KOPT-K1 (cell line): ENCODE results near the gene PHLPP1.

ENCODE experiments used
- H3K27ac ChIP-seq: fragments of 200-600 bp; sonication (generic); 2 replicates; pipeline ENCODE4 v1.5.1; 2016; ENCODE audit warnings: antibody characterized with exemption, mild to moderate bottlenecking, low read depth, low read length; ENCODE audit not compliant: poor library complexity, severe bottlenecking
- H3K36me3 ChIP-seq: fragments of 200-600 bp; sonication (generic); 2 replicates; pipeline ENCODE4 v1.5.1; 2017; ENCODE audit warnings: antibody characterized with exemption, mild to moderate bottlenecking, low read length, moderate library complexity; ENCODE audit not compliant: insufficient read depth
- H3K9me3 ChIP-seq: fragments of 200-600 bp; sonication (generic); 2 replicates; pipeline ENCODE4 v1.5.1; 2017; ENCODE audit warnings: antibody characterized with exemption, low read length, mild to moderate bottlenecking; ENCODE audit not compliant: insufficient read depth, poor library complexity, severe bottlenecking

Gene PHLPP1

GRCh38 chr18:62847081-62847480 is 131.7 kb downstream of the PHLPP1 start:
- Histone ChIP-seq H3K9me3 (no peaks in the 10 kb centered on the region), H3K27ac (no peak overlapping the region), H3K36me3 (no peaks in the 10 kb centered on the region)

DNA sequence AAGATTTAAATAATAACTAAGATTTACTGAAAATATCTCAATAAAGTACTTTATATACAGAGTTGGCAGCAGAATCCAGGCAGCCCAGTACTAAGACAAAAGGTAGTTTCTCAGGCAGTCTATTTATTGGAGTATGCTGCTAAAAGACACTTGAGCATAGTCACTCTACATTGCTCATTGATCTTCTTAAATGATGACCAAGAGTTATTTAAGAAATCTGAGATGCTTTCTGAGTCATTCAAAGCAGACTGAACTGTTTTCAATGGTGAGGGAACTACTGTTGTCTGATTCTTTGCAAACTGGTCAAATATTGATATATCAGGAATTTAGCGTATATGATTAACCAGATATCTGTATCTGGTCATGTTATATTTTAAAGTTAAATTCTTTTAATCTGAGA is 133.6 kb downstream of the PHLPP1 start:
- Histone ChIP-seq H3K27ac (no peak overlapping the region), H3K36me3 (no peaks in the 10 kb centered on the region), H3K9me3 (no peaks in the 10 kb centered on the region)

- Histone ChIP-seq H3K36me3 (no peaks in the 10 kb centered on the region), H3K9me3 (no peaks in the 10 kb centered on the region), H3K27ac (no peak overlapping the region)
Measured at GRCh38 chr18:62850619-62851306, 135.4 kb downstream of the PHLPP1 start.

GRCh38 chr18:62852851-62853250 is 137.5 kb downstream of the PHLPP1 start:
- Histone ChIP-seq H3K9me3 (no peaks in the 10 kb centered on the region), H3K27ac (no peak overlapping the region)

GRCh38 chr18:62856294-62856693 is 141.0 kb downstream of the PHLPP1 start:
- no peaks in the 10 kb centered on the region for H3K36me3 ChIP-seq
- H3K9me3 ChIP-seq: no peaks in the 10 kb centered on the region
- no peak overlapping the region for H3K27ac ChIP-seq

More at GRCh38 chr18:62852851-62853250, 137.5 kb downstream of the PHLPP1 start:
- no peaks in the 10 kb centered on the region for H3K36me3 ChIP-seq

DNA sequence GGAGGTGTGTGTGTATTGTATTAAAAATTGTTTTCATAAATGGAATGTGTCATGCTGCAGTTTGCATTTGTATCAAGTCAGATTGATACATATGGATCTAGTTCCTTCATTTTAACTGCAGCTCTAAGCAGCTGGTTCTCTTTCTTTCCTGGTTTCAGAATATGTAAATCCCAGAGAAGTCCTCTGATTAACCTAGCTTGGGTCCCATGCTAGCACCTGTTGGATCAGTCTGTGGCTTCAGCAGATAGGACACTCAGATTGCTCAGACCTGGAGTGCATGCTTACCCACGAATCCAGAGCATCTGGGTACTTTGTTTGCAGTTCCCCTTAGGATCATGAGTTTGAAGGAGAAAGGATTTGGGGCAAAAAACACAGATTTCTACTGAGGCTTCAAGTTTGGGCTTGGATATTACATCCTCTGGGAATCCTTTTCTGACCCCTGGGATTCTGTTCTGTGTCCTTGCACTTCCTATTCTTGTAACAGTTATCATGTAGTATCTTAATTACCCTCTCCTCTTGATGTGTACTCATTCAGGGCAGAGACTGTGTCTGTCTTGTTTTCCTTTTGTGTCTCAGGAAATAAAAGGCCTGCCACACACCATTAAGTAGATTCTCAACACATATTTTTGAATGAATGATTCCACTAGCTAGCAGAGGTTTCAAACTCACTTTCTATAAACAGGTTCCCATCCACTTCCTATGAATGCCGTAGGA is 142.1 kb downstream of the PHLPP1 start:
- Histone ChIP-seq H3K36me3 (no peaks in the 10 kb centered on the region), H3K27ac (no peak overlapping the region), H3K9me3 (no peaks in the 10 kb centered on the region)

GRCh38 chr18:62860062-62860461 is 144.7 kb downstream of the PHLPP1 start:
- Histone ChIP-seq H3K36me3 (no peaks in the 10 kb centered on the region), H3K9me3 (no peaks in the 10 kb centered on the region)

DNA sequence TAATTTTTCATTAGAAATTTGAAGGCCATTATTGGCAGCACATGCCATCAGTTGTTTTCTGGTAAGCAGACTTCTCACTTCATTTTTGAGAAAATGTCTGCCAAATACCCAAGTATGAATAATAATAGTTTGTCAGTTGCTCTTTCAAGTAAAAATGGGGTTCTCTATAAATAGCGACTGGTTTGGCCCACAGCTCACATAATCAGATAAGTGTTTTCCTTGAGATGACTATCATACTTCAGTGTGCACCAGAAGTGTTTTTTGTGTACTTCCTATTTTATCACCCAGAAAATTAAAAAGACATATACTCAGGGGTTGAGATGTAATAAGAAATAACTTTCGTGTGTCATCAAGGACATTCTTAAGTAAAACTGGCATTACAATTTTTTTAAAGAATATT is 147.1 kb downstream of the PHLPP1 start:
- H3K27ac ChIP-seq: no peak overlapping the region
- no peaks in the 10 kb centered on the region for H3K9me3 ChIP-seq
- no peaks in the 10 kb centered on the region for H3K36me3 ChIP-seq

More at GRCh38 chr18:62860062-62860461, 144.7 kb downstream of the PHLPP1 start:
- no peak overlapping the region for H3K27ac ChIP-seq

- H3K36me3 ChIP-seq: no peaks in the 10 kb centered on the region
- H3K9me3 ChIP-seq: no peaks in the 10 kb centered on the region
- H3K27ac ChIP-seq: no peak overlapping the region
Measured at GRCh38 chr18:62863579-62864001, 148.2 kb downstream of the PHLPP1 start.

- Histone ChIP-seq H3K9me3 (no peaks in the 10 kb centered on the region), H3K36me3 (no peaks in the 10 kb centered on the region), H3K27ac (no peak overlapping the region)
Measured at GRCh38 chr18:62865498-62865897, 150.2 kb downstream of the PHLPP1 start.

DNA sequence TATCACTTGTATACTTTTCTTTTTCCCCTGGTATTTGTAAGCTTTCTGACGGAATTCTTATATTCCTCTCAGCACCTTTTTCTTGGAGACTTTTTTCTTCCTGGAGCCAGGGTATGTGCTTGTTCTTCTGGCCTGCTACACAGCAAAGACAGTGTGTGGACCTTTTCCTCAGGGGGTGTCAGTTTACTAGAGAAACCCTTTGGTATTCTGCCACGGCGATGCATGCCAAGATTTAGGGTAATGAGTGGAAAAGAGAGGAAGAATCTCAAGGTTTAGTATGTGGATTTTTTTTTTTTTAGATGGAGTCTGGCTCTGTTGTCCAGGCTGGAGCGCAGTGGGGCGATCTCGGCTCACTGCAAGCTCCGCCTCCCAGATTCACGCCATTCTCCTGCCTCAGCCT is 152.2 kb downstream of the PHLPP1 start:
- Histone ChIP-seq H3K36me3 (no peaks in the 10 kb centered on the region), H3K9me3 (no peaks in the 10 kb centered on the region), H3K27ac (no peak overlapping the region)

GRCh38 chr18:62868645-62869044 is 153.3 kb downstream of the PHLPP1 start:
- H3K36me3 ChIP-seq: no peaks in the 10 kb centered on the region
- no peak overlapping the region for H3K27ac ChIP-seq

DNA sequence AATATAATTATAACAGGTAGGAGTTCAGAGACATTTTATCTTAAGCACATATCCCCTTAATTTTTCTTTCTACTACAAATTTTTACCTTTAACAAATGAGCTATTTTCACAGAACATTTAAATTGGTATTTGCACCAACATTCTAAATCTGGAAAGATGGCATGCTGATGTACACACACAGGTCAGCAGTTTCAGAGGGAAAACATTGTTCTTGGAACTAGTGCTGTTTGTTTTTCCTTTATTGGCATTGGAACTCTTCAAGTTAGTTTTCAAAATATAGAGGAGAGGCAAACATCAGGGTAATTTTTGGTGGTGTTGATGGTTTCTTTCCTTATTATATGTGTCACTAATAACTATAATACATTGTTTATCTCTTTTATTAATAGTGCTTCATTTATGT is 155.3 kb downstream of the PHLPP1 start:
- H3K36me3 ChIP-seq: no peaks in the 10 kb centered on the region
- no peak overlapping the region for H3K27ac ChIP-seq
- no peaks in the 10 kb centered on the region for H3K9me3 ChIP-seq

More at GRCh38 chr18:62868645-62869044, 153.3 kb downstream of the PHLPP1 start:
- no peaks in the 10 kb centered on the region for H3K9me3 ChIP-seq

DNA sequence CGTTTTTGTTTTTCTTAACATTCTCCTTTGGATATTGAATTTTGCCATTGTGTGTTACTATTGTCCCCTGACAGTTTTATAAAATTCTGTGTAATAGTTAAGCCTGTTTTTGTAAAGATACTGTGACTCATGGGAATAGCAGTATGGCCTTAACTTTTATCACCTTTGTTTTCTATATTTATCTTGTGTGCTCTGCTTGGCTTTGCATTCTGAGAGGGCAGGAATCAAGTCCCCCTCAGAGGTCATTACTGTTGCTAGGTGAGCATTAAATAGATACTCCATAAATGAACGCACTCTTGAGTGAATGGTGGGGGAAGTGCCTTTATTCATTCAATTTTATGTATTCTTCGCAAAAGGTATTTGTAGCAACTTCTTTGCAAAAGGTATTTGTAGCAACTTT is 160.0 kb downstream of the PHLPP1 start:
- Histone ChIP-seq H3K27ac (no peak overlapping the region), H3K9me3 (no peaks in the 10 kb centered on the region), H3K36me3 (no peaks in the 10 kb centered on the region)

- Histone ChIP-seq H3K9me3 (no peaks in the 10 kb centered on the region), H3K36me3 (no peaks in the 10 kb centered on the region), H3K27ac (no peak overlapping the region)
Measured at GRCh38 chr18:62876111-62876510, 160.8 kb downstream of the PHLPP1 start.

DNA sequence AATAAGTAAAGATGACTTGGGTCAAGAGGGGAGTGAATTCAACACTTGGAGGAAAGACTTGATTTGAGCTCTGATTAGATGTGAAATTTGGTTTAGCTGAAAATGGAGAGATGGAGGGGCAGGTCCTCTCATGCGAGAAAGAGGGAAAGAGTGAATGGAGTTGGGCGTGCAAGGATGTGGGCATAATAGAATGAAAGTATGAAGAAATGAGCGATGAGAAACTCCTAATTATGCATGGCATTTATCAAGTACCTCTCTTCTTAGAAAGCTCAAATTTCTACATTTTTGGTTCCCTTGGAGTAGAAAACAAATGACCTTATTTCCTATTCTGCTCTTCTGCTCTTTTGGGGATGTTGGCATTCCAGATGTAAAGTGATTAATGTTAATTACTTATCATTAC is 161.5 kb downstream of the PHLPP1 start:
- Histone ChIP-seq H3K9me3 (no peaks in the 10 kb centered on the region), H3K27ac (no peak overlapping the region), H3K36me3 (no peaks in the 10 kb centered on the region)
